AML-193 (cell line): ENCODE measurements around the gene SYT1.

Experiments used
- DNase-seq, 2 experiments: peaks; one replicate each; lab custom pipeline; 2025; lab: John Stamatoyannopoulos, UW

SYT1 gene

GRCh38 chr12:79295572-79295971 lies 431.0 kb downstream of the SYT1 start:
- no peak for DNase-seq

DNA sequence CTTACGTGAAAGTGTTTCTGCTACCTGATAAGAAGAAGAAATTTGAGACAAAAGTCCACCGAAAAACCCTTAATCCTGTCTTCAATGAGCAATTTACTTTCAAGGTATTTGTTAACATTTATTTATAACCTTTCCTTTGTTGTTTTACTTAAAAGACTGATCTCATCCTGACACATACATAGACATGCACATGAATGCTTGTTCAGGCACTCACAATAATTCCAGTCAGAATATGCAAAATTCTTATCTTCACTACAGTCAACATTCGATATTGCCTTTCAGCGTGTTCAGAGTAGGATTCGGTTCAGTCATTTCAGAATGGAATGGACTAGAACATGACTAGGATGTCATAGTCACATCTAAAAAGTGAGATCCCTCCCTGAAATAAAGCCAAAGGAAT lies 431.6 kb downstream of the SYT1 start:
- DNase-seq = no peak

GRCh38 chr12:79296871-79297270 lies 432.3 kb downstream of the SYT1 start:
- no peak for DNase-seq

DNA sequence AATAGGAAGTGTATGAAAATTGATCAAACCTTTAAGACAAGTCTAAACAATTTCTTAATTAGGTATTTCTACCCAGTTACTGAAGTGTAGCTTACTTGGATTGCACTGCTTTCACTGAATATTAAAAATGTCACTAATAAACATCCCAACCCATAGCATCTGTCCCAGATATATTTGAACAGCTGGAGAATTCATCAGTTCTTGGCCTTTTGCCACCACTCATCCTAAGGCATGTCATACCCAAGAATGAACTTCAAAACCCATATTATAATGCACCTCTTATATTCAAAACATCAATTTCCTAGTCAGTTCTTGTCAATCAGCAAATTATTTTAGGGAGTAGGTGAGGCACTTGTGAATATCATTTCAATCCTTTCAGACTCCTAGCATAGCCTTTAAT lies 433.9 kb downstream of the SYT1 start:
- DNase-seq = no peak

- no peak for DNase-seq
Observed at GRCh38 chr12:79299447-79300198, 435.0 kb downstream of the SYT1 start.

DNA sequence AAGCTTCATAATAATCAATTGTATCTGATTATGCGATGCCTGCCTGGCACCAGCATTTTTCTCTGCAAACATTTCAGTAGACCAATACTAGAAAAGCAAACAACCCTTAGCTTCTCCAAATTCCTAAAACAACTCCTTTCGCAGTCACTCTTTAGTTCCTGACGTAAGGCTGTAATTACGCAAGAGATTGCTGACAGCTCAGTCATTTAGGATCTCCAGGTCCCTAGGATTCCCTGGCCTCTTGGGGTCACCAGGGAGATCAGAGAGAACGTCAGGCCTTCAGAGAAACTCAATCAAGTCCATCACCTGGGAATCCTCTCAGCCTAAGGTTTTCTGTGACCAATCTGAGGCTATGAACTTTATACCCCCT lies 435.6 kb downstream of the SYT1 start:
- no peak for DNase-seq

- no peak for DNase-seq
Observed at GRCh38 chr12:79301181-79301580, 436.6 kb downstream of the SYT1 start.

GRCh38 chr12:79302162-79302814 lies 437.7 kb downstream of the SYT1 start:
- no peak for DNase-seq

GRCh38 chr12:79307340-79307739 lies 442.8 kb downstream of the SYT1 start:
- DNase-seq = no peak

DNA sequence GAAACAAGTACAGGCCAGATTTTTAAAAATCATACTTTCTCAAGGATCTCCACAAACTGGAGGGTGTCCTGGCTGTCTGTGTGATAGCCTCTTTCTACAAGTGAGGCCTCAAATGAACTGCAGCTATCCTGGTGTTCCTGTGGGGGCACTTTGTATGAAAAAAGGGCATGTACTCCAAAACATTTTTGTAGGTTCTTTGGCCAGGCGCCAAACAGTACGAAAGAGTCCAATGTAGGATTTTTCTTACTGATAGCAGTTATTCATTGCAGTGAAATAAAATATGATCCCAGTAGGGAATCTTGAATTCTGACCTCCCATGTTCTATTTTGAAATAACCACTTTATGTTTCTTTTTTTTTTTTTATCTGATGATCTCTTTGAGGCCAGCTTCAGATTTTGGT lies 444.5 kb downstream of the SYT1 start:
- DNase-seq = no peak

DNA sequence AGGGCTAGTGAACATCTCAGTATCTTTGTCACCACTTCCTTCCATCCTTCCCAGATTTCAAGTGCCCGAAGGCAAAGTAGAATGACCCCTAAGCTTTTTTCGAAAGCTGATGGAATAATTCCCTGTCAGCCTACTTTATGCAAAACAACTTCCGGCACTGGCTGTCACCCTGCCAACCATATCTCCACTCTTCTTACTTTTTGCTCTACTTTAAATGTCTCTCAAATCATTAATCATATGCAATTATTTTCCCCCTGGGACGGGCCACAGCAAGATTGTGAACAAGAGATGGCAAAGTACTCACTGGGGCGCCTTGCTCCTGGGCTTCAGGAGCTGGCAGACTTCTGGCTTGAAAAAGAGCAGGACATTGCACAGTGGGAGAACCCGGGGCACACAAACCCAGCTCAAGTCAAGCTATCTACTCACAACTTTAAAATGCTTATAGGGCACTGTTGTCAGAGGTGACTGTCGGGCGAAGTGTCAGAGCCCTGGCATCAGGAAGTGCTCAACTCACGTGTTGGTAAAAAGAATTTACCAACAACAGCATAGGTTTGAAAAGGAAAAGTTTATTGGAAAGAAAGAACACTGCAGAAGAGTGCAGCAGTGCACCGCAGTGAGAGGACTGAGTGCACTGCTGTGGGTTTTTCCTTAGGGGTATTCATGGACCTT lies 452.7 kb downstream of the SYT1 start:
- no peak for DNase-seq

GRCh38 chr12:79322905-79323304 lies 458.3 kb downstream of the SYT1 start:
- DNase-seq = no peak

DNA sequence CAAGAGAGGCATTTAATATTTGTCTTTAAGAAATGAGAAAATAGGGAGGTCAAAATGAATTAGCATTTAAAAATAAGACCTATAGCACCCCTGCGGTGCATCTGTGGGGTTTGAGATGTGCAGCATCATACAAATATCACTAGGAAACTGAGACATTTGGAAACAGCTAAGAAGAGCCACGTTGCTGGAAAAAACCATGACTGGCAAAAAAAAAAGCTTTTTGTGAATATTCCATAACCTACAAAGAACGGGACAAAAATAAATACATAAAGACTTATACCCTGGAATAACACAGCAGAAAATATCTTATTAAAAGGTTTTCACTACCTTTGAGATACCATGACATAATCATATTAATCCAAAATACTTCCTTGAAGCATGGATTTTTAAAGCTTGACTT lies 460.0 kb downstream of the SYT1 start:
- DNase-seq = no peak

DNA sequence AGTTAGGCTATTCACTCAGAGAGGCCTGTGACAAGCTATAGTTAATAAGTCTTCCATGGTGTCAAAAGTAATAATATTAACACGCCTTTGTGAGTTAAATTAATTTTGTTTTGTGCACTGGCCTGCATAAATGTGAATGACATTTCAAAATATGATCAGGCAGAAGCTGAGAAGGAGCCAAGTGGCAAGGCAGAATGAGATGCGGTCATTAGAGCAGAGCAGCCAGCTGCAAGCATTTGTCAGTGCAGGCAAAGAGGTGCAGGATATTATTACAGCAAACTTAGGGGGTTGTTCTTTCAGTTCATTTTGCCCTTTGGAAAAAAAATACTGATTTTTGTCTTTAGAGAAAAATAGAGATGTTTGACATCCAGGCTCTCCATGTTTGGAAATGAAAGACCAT lies 461.6 kb downstream of the SYT1 start:
- DNase-seq = no peak

DNA sequence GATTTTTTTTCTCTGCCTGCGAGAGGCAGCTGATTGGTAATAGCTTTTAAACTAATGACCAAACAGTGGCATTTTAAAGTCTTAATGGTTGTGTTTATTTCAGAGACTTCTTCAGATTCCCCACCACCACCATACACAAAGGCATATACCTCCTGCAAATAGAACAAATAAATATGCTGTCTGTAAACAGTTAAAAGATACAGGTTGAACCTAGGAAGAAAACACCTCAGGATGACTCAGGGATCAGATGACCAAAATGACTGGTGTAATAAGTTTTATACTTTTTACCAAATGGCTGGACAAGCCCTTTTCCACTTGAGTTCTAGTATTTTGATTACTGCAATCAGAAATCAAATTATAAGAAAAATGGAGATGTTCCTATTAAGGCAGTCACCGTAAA lies 462.1 kb downstream of the SYT1 start:
- no peak for DNase-seq

DNA sequence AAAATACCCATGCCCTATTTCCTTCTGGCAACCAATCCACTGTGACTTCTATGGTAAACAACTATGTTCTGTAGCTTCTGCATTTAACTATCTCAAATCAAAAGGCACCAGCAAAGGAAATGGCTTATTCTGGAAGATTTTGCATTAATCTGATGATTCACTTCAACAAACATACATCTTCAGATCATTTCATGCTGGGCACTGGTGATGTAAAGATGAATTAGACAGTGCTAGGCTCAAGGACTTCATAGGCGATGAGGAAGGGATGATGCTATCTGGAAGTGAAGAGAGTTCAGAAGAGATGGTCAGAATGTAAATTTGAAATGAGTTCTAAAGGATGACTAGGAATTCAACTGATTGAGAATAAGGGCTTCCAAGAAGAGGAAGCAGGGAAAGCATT lies 462.9 kb downstream of the SYT1 start:
- no peak for DNase-seq

- DNase-seq = no peak
Observed at GRCh38 chr12:79329933-79330332, 465.4 kb downstream of the SYT1 start.

DNA sequence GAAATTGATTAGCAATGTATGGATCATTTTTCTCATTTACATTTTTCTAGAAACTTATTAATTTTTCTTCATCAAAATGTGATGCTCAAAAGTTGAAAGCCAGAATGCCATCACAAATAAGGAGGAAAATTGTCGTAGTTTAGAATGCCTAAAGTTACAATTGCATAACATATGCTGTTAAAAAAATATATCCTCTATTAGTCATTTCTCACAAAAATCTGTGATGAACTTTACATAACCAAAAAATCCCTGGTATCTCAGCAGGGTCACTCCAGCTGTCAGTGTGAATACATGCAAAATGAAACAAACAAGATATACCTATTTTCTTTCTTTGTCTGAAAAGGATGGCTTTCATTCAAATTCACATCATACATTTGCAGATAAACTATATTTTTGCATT lies 467.3 kb downstream of the SYT1 start:
- DNase-seq = no peak

DNA sequence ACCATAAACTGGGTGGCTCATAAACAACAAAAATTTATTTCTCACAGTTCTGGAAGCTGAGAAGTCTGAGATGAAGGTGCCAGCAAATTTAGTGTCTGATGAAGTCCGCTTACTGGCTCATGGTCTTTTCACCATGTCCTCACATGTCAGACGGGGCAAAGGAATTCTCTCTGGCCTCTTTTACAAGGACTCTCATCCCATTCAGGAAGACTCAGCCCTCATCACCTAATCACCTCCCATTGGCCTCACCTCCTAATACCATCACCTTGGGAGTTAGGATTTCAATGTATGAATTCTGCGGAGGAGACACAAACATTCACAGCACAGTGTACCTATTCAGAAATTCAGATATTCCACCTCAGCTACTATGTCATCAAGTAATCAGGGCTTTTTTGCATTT lies 468.6 kb downstream of the SYT1 start:
- DNase-seq = no peak

GRCh38 chr12:79337662-79338290 lies 473.2 kb downstream of the SYT1 start:
- no peak for DNase-seq

DNA sequence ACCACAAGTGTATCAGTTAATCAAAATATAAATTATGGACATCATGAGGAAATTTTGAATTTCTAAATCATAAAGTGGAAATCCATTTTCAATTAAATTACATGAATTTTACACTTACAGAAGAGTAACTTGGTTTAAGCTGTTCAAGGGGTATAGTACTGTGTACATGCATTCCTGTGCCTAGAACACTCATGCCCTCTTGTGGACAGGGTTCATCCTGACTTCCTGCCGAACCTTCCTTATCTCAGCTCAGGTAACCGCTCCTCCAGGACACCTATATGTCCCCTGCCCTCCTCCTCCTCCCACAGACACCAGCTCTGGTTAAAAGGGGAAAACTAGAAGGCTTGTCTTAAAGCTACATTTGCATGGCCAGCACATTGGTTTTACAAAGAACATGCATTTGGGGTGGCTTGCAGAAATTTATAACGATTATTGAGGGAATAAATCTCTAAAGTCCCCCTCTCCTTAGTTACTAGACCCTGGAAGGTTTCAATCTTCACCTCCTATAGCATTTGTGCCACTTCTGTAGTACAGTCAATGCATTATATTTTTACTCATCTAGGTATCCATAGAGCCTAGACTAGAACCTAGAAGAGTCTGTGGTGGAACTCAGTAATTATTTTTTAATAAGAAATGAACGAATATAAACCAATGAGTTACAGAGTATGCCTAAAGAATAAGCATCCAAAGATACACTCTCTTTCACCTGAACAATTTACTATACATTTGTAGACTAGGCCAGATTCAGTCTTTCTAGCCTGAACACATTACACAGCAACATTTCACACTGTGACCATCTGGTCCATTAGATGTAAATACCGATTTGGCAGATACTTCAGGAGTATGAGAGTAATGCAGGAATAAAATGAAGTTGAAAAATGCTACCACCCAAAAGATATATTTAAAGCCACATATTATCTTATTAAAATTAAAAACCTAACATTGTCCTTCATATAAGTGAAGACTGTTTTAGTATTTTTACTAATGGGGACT lies 480.6 kb downstream of the SYT1 start:
- DNase-seq = peak; percentile 30 to 34

DNA sequence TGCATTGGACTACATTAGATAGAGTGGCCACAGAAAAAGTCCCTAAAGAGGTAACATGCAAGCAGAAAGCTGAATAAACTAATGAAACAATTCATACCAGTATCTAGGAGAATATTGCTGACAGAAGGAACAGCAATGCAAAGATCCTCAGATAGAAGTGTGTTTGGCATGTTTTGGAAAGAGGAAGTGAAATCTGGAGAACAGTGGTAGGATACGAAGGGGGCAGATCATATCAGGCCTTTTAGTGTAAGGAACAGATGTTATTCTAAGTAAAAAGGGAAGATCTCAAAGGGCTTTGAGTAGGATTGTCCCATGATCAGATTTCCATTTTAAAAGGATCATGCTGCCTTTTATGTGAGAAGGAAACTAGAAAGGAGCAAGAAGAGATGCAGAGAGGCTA lies 483.3 kb downstream of the SYT1 start:
- no peak for DNase-seq
